Mammary epithelial cell (primary cell): Measurements from ENCODE around the gene RALGPS1.

ENCODE experiments used
- EZH2 ChIP-seq: IDR thresholded peaks from 2 replicates; pipeline ENCODE4 v1.6.1; 2012; ENCODE audit warnings: low read length, inconsistent platforms, borderline replicate concordance
- TF ChIP-seq, protein P1 (sequence below), 2 donors: IDR thresholded peaks in 1 of 2; conservative IDR thresholded peaks in 1 of 2; 2 replicates each; pipeline ENCODE4 v1.5.1; 2011 to 2012; ENCODE audit warnings: inconsistent platforms in 2 of 2, low read length in 2 of 2, mild to moderate bottlenecking in 2 of 2, control low read depth in 1 of 2, low read depth in 1 of 2; ENCODE audit not compliant: insufficient read depth in 1 of 2; ENCODE audit errors: extremely low read depth in 1 of 2

DNA sequence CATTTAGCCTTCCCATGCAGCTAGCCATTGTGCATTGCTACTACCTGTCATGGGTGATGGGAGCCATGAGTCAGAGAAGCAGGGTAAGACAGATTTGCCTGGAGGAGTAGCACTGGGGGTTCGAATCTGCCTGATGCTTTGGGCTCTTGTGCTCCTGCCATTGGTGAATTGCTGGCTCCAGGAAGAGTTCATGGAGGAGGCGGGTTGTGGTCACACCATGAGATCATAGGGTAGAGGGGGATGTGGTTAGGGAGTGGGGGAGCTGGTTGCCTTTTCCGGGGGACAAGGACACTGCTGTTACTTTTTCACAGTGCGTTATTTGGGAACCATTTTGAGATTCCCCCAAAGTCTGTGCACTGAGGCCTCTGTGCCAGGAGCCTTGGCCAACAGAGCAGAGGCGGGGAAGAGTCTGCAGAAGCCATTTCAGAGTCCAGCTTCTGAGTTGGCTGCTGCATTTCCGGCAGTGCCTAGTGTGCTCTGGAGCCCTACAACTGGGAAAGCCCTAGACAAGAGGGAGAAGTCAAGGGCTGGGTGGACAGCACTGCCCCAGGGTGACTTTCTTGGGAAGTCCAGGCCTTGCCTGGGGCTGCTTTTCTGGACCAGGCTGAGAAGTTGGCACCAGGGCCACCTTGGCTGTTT lies 201.6 kb downstream of the RALGPS1 start:
- TF ChIP-seq, protein P1, sequence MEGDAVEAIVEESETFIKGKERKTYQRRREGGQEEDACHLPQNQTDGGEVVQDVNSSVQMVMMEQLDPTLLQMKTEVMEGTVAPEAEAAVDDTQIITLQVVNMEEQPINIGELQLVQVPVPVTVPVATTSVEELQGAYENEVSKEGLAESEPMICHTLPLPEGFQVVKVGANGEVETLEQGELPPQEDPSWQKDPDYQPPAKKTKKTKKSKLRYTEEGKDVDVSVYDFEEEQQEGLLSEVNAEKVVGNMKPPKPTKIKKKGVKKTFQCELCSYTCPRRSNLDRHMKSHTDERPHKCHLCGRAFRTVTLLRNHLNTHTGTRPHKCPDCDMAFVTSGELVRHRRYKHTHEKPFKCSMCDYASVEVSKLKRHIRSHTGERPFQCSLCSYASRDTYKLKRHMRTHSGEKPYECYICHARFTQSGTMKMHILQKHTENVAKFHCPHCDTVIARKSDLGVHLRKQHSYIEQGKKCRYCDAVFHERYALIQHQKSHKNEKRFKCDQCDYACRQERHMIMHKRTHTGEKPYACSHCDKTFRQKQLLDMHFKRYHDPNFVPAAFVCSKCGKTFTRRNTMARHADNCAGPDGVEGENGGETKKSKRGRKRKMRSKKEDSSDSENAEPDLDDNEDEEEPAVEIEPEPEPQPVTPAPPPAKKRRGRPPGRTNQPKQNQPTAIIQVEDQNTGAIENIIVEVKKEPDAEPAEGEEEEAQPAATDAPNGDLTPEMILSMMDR (conservative IDR thresholded peaks at IDR 0.05 in 1 of 2, IDR thresholded peaks at IDR 0.05 in 1 of 2; ENCODE audit: extremely low read depth in 1 of 2, insufficient read depth in 1 of 2, low read depth in 1 of 2, low read length in 2 of 2), result no peak
- no peak for TF ChIP-seq EZH2
